H54 (cell line): ENCODE data around the gene TMX2.
"Not testable (repeated sequence)": the region's sequence is repeated elsewhere in the genome, so short reads cannot be mapped to it uniquely, and the experiment has no call there.

Experiments
- DNase-seq: peaks from one replicate; pipeline ENCODE4 v3.0.0; 2011; ENCODE audit warnings: low spot score, mixed read lengths; ENCODE audit not compliant: insufficient read length
- FAIRE-seq: peaks from 3 replicates; lab custom pipeline; 2011; peaks lifted over from hg19 to GRCh38; lab: Jason Lieb, UNC
- POLR2A ChIP-seq: IDR thresholded peaks from 2 replicates; pipeline ENCODE4 v1.6.1; 2011; ENCODE audit warnings: low read depth, mild to moderate bottlenecking, low read length

TMX2 gene

DNA sequence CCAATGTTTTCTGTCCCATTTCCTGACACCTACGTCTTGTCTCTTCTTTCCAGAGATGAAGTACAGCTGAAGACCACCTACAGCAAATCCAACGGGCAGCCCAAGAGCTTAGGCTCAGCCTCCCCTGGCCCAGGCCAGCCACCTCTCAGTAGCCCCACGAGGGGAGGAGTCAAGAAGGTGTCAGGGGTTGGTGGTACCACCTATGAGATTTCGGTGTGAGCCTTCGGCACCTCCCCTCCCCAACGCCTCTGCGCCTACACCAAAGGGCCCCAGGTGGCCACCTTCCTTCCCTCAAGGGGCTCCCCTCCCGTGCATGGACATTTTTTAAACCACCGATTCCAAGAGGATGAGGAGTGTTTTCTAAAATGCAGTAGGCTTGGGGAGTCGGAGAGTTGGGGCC is 12.6 kb upstream of the TMX2 start:
- FAIRE-seq (no peak), DNase-seq (no peak)
- no peak for TF ChIP-seq POLR2A

DNA sequence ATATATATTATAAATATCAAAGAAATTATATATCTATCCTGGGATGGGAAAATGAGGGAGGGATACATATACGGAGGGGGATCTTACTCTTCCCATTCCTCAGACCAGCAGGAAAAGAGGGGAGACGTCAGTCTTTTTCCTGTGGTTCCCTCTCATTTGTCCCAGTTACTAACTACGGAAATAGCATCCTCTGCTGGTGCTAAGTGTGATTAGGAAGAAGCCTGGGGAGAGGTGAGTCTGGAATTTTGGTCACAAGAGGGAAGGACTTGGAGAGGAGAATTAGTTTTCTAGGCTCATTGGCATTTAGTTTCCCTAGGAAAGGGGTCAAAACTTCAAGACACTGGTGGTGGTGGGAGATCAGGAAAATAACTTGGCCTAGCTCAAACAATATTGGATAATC is 12.0 kb upstream of the TMX2 start:
- DNase-seq (no peak), FAIRE-seq (no peak)
- no peak for TF ChIP-seq POLR2A

GRCh38 chr11:57703341-57703740 is 9.1 kb upstream of the TMX2 start:
- FAIRE-seq (no peak), DNase-seq (no peak)

GRCh38 chr11:57704932-57705331 is 7.5 kb upstream of the TMX2 start:
- FAIRE-seq (no peak), DNase-seq (no peak)
- no peak for TF ChIP-seq POLR2A

More at GRCh38 chr11:57703341-57703740, 9.1 kb upstream of the TMX2 start:
- TF ChIP-seq POLR2A: no peak

DNA sequence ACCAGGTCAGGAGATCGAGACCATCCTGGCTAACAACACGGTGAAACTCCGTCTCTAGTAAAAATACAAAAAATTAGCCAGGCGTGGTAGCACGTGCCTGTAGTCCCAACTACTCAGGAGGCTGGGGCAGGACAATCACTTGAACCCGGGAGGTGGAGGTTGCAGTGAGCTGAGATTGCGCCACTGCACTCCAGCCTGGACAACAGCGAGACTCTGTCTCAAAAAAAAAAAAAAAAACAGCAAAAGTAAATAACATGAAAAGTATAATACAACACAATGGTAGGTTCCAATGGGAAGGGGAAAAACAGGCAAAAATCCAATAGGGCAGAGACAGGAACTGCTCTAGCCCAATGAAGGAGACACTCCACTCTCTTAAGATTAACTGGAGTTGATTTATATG is 7.0 kb upstream of the TMX2 start:
- not testable (repeated sequence) for FAIRE-seq

GRCh38 chr11:57709802-57710367 is 2.5 kb upstream of the TMX2 start:
- FAIRE-seq: no peak
- no peak for DNase-seq
- TF ChIP-seq POLR2A: no peak

More for the DNA sequence above, 7.0 kb upstream of the TMX2 start:
- DNase-seq: not testable (repeated sequence)

DNA sequence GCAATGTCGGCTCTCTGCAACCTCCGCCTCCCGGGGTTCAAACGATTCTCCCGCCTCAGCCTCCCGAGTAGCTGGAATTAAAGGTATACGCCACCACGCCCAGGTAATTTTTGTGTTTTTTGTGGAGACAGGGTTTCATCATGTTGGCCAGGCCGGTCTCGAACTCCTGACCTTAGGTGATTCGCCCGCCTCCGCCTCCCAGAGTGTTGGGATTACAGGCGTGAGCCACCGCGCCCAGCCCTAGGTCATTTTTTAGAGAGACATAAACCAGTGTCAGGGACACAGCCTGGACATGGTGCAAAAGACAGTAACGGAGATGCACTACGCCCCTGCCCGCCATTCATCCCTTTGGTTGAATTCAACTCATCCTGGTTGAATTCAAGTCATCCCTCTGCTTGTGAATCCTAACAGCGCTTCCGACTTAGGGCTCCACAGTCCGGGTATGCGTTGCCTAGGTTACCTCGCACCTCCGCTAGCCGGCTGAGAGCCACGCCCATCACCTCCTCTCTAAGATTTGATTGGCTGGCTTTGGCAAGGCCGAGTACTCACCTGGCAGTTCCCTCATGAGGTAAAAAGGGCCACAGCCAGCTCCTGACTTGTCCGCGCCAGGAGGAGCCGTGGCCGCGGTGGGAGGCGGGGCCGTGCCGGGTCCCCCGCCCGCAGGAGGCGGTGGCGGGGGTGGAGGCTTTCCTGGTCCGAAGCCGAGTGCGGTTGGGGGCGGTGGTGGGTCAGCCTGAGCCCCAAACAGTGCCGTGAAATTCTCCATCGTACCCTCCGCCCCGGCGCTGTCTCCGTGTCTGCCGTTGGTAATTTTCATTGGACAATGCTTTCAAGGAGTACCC is 758 bp upstream of the TMX2 start, which contains the start of gene MED19:
TSS of gene MED19 (minus strand) at position 802 of the 842 bp plus-strand sequence. CDS start at position 766, 36 bp downstream.
- peak; percentile 50 for TF ChIP-seq POLR2A

GRCh38 chr11:57713835-57714234 is 1.4 kb downstream of the TMX2 start:
- DNase-seq (no peak), FAIRE-seq (no peak)
- TF ChIP-seq POLR2A: no peak

More for the DNA sequence above, 758 bp upstream of the TMX2 start, which contains the start of gene MED19:
- peak; percentile 52 for DNase-seq
- no peak for FAIRE-seq

- FAIRE-seq, DNase-seq: not testable (repeated sequence)
These were observed 4.3 kb downstream of the TMX2 start for GRCh38 chr11:57716726-57717125.

DNA sequence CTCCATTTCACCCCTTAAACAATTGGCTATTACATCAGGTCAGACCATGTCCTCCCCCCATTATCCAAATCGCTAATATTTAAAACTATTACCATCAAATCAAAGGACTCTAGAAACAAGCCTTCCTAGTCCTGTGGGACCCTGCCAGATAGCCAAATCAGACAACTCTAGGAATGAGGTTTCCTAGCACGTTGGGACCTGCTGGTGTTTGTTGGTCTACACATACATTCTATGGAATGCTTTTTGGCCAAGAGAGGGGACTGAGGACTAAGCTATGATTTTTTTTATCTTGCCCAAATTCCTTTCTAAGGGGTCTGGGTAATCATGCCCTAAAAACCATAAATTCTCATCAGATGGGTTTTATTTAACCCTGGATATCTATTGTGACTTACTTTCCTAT is 14.8 kb downstream of the TMX2 start:
- no peak for TF ChIP-seq POLR2A
- DNase-seq (no peak), FAIRE-seq (no peak)

GRCh38 chr11:57728829-57729228 is 16.4 kb downstream of the TMX2 start:
- DNase-seq (no peak), FAIRE-seq (no peak)
- TF ChIP-seq POLR2A: no peak

- no peak for DNase-seq
- FAIRE-seq: no peak
- no peak for TF ChIP-seq POLR2A
These were observed 17.1 kb downstream of the TMX2 start for GRCh38 chr11:57729479-57729878.

- no peak for TF ChIP-seq POLR2A
- FAIRE-seq (no peak), DNase-seq (no peak)
These were observed 20.3 kb downstream of the TMX2 start for GRCh38 chr11:57732661-57733060.

DNA sequence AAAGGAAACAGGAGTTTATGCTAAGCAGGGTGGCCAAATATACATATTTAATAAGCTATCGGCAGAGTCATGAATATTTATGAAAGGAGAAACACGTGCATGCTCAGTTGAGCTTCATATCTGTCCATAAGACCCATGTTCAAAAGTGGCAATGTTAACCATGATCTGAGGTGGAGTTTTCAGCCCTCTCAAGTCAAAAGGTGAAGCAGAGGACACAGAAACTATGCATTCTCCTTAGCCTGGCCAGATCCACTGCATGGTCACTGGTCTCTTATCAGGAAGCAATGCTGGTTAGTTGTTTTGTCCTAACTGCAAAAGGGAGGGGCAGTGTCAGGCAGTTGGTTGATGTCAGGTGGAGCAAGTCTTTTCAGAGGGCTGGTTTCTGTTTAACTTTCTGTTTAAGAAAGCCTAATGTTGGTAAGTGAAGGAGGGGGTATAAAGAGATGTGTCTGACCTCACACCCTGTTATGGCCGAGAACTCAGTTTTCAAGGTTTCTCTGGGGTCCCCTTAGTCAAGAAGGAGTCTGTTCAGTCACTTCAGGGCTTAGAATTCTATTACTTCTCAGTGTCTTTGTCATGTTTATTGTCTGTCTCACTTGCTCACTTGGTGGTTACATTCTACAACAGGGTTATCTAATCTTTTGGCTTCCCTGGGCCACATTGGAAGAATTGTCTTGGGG is 23.4 kb downstream of the TMX2 start:
- FAIRE-seq (no peak), DNase-seq (no peak)
- TF ChIP-seq POLR2A: no peak
